OCI-LY1 (cell line): ENCODE data around the gene CPNE5.

Experiments used
- H2AFZ ChIP-seq: fragments of 200-600 bp; sonication (generic), shearing (Covaris generic); 2 replicates; pipeline ENCODE4 v1.6.0; 2014; ENCODE audit warnings: antibody characterized with exemption, mild to moderate bottlenecking, low read length
- H3F3A ChIP-seq: fragments of 200-600 bp; sonication (generic), shearing (Covaris generic); 2 replicates; pipeline ENCODE4 v1.6.0; 2014; ENCODE audit warnings: mild to moderate bottlenecking, antibody characterized with exemption, low read length, moderate library complexity; ENCODE audit not compliant: insufficient read depth
- H3K27ac ChIP-seq: fragments of 200-600 bp; sonication (generic); 2 replicates; pipeline ENCODE4 v1.5.1; 2014; ENCODE audit warnings: low read length, mixed run types, mild to moderate bottlenecking, low read depth; ENCODE audit not compliant: poor library complexity, severe bottlenecking
- H3K27me3 ChIP-seq: fragments of 200-600 bp; sonication (generic); 2 replicates; pipeline ENCODE4 v1.6.0; 2014; ENCODE audit warnings: antibody characterized with exemption, mild to moderate bottlenecking, low read length, moderate library complexity; ENCODE audit not compliant: insufficient read depth
- H3K36me3 ChIP-seq: fragments of 200-600 bp; sonication (generic); 2 replicates; pipeline ENCODE4 v1.6.1; 2014; ENCODE audit warnings: mild to moderate bottlenecking, antibody characterized with exemption, low read length, moderate library complexity, mixed read lengths; ENCODE audit not compliant: insufficient read depth
- H3K4me1 ChIP-seq: fragments of 200-600 bp; sonication (generic); 2 replicates; pipeline ENCODE4 v1.5.1; 2014; ENCODE audit warnings: mild to moderate bottlenecking, low read length, moderate library complexity; ENCODE audit not compliant: insufficient read depth, severe bottlenecking
- H3K4me2 ChIP-seq: fragments of 200-600 bp; sonication (generic), shearing (Covaris generic); 2 replicates; pipeline ENCODE4 v1.6.1; 2014; ENCODE audit warnings: low read length
- H3K4me3 ChIP-seq: fragments of 200-600 bp; sonication (generic); 2 replicates; pipeline ENCODE4 v1.5.1; 2014; ENCODE audit warnings: low read length, low read depth, mild to moderate bottlenecking, mixed read lengths; ENCODE audit not compliant: poor library complexity, severe bottlenecking
- H3K79me2 ChIP-seq: fragments of 200-600 bp; shearing (Covaris generic); 2 replicates; pipeline ENCODE4 v1.6.1; 2016; ENCODE audit warnings: mixed run types, low read length, mixed read lengths; ENCODE audit not compliant: insufficient read depth
- H3K9ac ChIP-seq: fragments of 200-600 bp; sonication (generic), shearing (Covaris generic); 2 replicates; pipeline ENCODE4 v1.6.1; 2014; ENCODE audit warnings: mild to moderate bottlenecking, low read length, mixed read lengths
- H3K9me2 ChIP-seq: fragments of 200-600 bp; sonication (generic), shearing (Covaris generic); 2 replicates; pipeline ENCODE4 v1.6.1; 2014; ENCODE audit warnings: low read depth, mild to moderate bottlenecking, low read length, mixed read lengths
- H3K9me3 ChIP-seq: fragments of 200-600 bp; shearing (Covaris generic); 2 replicates; pipeline ENCODE4 v1.6.1; 2014; ENCODE audit warnings: low read length, mixed read lengths
- H4K20me1 ChIP-seq: fragments of 200-600 bp; sonication (generic), shearing (Covaris generic); 2 replicates; pipeline ENCODE4 v1.6.0; 2016; ENCODE audit warnings: mild to moderate bottlenecking, low read length; ENCODE audit not compliant: insufficient read depth
- CTCF ChIP-seq: fragments of 200-600 bp; sonication (generic), shearing (Covaris generic); IDR thresholded peaks from 2 replicates; pipeline ENCODE4 v1.5.1; 2017; ENCODE audit warnings: mild to moderate bottlenecking, antibody characterized with exemption, low read length, moderate library complexity, mixed read lengths
- EZH2 ChIP-seq: fragments of 200-600 bp; sonication (generic), shearing (Covaris generic); IDR thresholded peaks from 2 replicates; pipeline ENCODE4 v1.8.0; 2017; ENCODE audit warnings: borderline replicate concordance, mixed run types, mild to moderate bottlenecking, antibody characterized with exemption, low read length, moderate library complexity, mixed read lengths

CPNE5 gene

GRCh38 chr6:36745836-36746235 is 93.4 kb downstream of the CPNE5 start:
- Histone ChIP-seq H3K4me1 (peaks cover 2% of the 10 kb centered on the region), H3K9ac (no peak overlapping the region), H3K79me2 (no peaks in the 10 kb centered on the region), H3K27me3 (no peaks in the 10 kb centered on the region), H3F3A (no peaks in the 10 kb centered on the region), H3K36me3 (peaks cover 32% of the 10 kb centered on the region), H4K20me1 (no peaks in the 10 kb centered on the region), H3K9me3 (no peaks in the 10 kb centered on the region), H3K4me3 (no peak overlapping the region), H3K27ac (no peak overlapping the region), H2AFZ (no peak overlapping the region), H3K9me2 (no peaks in the 10 kb centered on the region), H3K4me2 (no peak overlapping the region)
- TF ChIP-seq EZH2 (no peak), CTCF (no peak)

- H3K4me2 ChIP-seq: no peak overlapping the region
- H3K4me1 ChIP-seq: peaks cover 7% of the 10 kb centered on the region
- no peak overlapping the region for H3K9ac ChIP-seq
- no peaks in the 10 kb centered on the region for H3K79me2 ChIP-seq
- H3K27ac ChIP-seq: no peak overlapping the region
- no peaks in the 10 kb centered on the region for H3K27me3 ChIP-seq
- no peaks in the 10 kb centered on the region for H3K9me2 ChIP-seq
- no peaks in the 10 kb centered on the region for H3F3A ChIP-seq
- no peaks in the 10 kb centered on the region for H4K20me1 ChIP-seq
- no peak overlapping the region for H2AFZ ChIP-seq
- H3K4me3 ChIP-seq: no peak overlapping the region
- peaks cover 27% of the 10 kb centered on the region for H3K36me3 ChIP-seq
- TF ChIP-seq CTCF (no peak), EZH2 (no peak)
- no peaks in the 10 kb centered on the region for H3K9me3 ChIP-seq
Measured at GRCh38 chr6:36745283-36745682, 94.0 kb downstream of the CPNE5 start.

GRCh38 chr6:36744304-36744673 is 95.0 kb downstream of the CPNE5 start:
- H4K20me1 ChIP-seq: no peaks in the 10 kb centered on the region
- H3K36me3 ChIP-seq: peaks cover 17% of the 10 kb centered on the region
- no peaks in the 10 kb centered on the region for H3K79me2 ChIP-seq
- H3K9me2 ChIP-seq: no peaks in the 10 kb centered on the region
- no peak overlapping the region for H2AFZ ChIP-seq
- H3K9ac ChIP-seq: no peak overlapping the region
- no peaks in the 10 kb centered on the region for H3F3A ChIP-seq
- H3K4me3 ChIP-seq: no peak overlapping the region
- TF ChIP-seq EZH2 (no peak), CTCF (no peak)
- H3K4me2 ChIP-seq: no peak overlapping the region
- H3K9me3 ChIP-seq: no peaks in the 10 kb centered on the region
- H3K27ac ChIP-seq: no peak overlapping the region
- peaks cover 7% of the 10 kb centered on the region for H3K4me1 ChIP-seq
- H3K27me3 ChIP-seq: no peaks in the 10 kb centered on the region
